Activated T-helper 2 cell treated with anti-CD3 and anti-CD28 coated beads, Interferon-gamma antibody, Interleukin-2, Interleukin-4, amounts not matched to agents 10 μg/mL and 5 μg/mL and 100 μg/mL, durations not matched to agents 14 hours and 24 hours and 36 hours (primary cell): ENCODE results near the gene NCLN. TPM values are rescaled to one million over a fixed set of nuclear protein-coding genes. Genes with fewer than 3 reads are reported as not detected.

Source experiments
- DNase-seq: peaks from one replicate; pipeline ENCODE4 v3.0.0; 2021; ENCODE audit warnings: low spot score
- H3K27ac Mint-ChIP-seq: one replicate; pipeline ENCODE4 v1.8.0; 2021; ENCODE audit warnings: mixed read lengths
- H3K27me3 Mint-ChIP-seq: one replicate; pipeline ENCODE4 v1.8.0; 2021; ENCODE audit warnings: low read depth, mixed read lengths
- H3K36me3 Mint-ChIP-seq: one replicate; pipeline ENCODE4 v1.8.0; 2021; ENCODE audit warnings: low read depth, mixed read lengths
- H3K4me1 Mint-ChIP-seq: one replicate; pipeline ENCODE4 v1.8.0; 2021; ENCODE audit warnings: low read depth, mixed read lengths
- H3K4me3 Mint-ChIP-seq: one replicate; pipeline ENCODE4 v1.8.0; 2021; ENCODE audit warnings: low read depth, mild to moderate bottlenecking, moderate library complexity, mixed read lengths
- H3K9me3 Mint-ChIP-seq: one replicate; pipeline ENCODE4 v1.8.0; 2021; ENCODE audit warnings: mixed read lengths
- intact Hi-C: fragments of 100-400 bp; cut with micrococcal nuclease; formaldehyde crosslinking; loops from one replicate; pipeline ENCODE4 v1.15.1; 2023
- total RNA-seq: library from RNA; stranded (reverse); gene quantifications from 2 replicates; pipeline ENCODE4 v1.2.3, GENCODE V29; 2022

NCLN gene
- total RNA-seq, 1 donor from 2014 or later: 86.3 TPM

DNA sequence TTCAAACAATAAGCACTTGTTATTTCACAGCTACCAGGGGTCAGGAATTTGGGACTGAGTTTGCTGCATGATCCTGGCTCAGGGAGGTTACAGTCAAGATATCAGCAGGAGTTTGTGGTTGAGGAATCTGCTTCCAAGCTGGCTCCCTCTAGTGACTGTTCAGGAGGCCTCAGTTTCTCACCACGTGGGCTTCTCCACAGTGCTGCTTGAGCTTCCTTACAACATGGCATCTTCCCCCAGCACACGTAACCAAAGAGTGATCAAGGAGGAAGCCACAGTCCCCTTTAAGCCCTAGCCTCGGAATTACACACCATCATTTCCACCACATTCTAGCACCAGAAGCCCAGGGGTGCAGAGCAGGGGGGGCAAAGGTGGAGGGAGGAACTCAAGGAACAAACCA is 67.5 kb downstream of the NCLN start:
- H3K4me1 Mint-ChIP-seq: no peaks in the 10 kb centered on the region
- no peak overlapping the region for H3K4me3 Mint-ChIP-seq
- no peaks in the 10 kb centered on the region for H3K27me3 Mint-ChIP-seq
- H3K27ac Mint-ChIP-seq: no peak overlapping the region
- intact Hi-C loops: no loop called here
- no peak for DNase-seq
- H3K9me3 Mint-ChIP-seq: peaks cover 4% of the 10 kb centered on the region
- H3K36me3 Mint-ChIP-seq: no peaks in the 10 kb centered on the region

DNA sequence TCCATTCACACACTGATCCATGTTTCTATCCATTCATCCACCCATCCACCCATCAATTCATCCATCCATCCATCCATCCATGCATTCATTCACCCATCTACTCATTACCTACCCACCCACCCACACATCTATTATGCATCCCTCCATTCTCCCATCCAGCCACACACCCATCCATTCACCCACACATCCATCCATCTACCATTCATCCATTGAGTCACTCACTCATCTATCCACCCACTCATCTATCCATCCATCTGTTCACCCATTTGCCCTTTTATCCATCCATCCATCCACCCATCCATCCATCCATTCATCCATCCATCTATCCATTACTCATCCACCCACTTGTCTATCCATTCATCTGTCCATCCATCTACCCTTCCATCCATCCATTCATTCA is 68.8 kb downstream of the NCLN start:
- H3K4me1 Mint-ChIP-seq: no peaks in the 10 kb centered on the region
- intact Hi-C loops: no loop called here
- H3K27ac Mint-ChIP-seq: no peak overlapping the region
- no peak overlapping the region for H3K4me3 Mint-ChIP-seq
- no peaks in the 10 kb centered on the region for H3K27me3 Mint-ChIP-seq
- DNase-seq: no peak
- H3K9me3 Mint-ChIP-seq: peaks cover 4% of the 10 kb centered on the region
- H3K36me3 Mint-ChIP-seq: no peaks in the 10 kb centered on the region

- DNase-seq: no peak
- no peaks in the 10 kb centered on the region for H3K4me1 Mint-ChIP-seq
- H3K36me3 Mint-ChIP-seq: no peaks in the 10 kb centered on the region
- H3K9me3 Mint-ChIP-seq: peaks cover 4% of the 10 kb centered on the region
- intact Hi-C loops: no loop called here
- H3K27ac Mint-ChIP-seq: no peak overlapping the region
- H3K27me3 Mint-ChIP-seq: no peaks in the 10 kb centered on the region
- no peak overlapping the region for H3K4me3 Mint-ChIP-seq
Observed at GRCh38 chr19:3257071-3257470, 71.3 kb downstream of the NCLN start.

Other genes starting within 250 kb of the NCLN start
- gene ZNF77, start 241.0 kb upstream of the NCLN start, total RNA-seq: 3.5 and 4.0 TPM in 2 replicates
- gene TLE6, start 208.4 kb upstream of the NCLN start, total RNA-seq: 1.4 and 1.5 TPM in 2 replicates
- gene TLE2, start 156.7 kb upstream of the NCLN start, total RNA-seq: 2.2 and 2.4 TPM in 2 replicates
- 428 and 432 TPM in 2 replicates for gene TLE5, start 123.4 kb upstream of the NCLN start, total RNA-seq
- 5.6 and 7.1 TPM in 2 replicates for gene GNA11, start 91.6 kb upstream of the NCLN start, total RNA-seq
- gene GNA15, start 49.9 kb upstream of the NCLN start, total RNA-seq: 174 and 176 TPM in 2 replicates
- 48.5 and 48.9 TPM in 2 replicates for gene S1PR4, start 7.2 kb upstream of the NCLN start, total RNA-seq
- gene CELF5, start 38.7 kb downstream of the NCLN start, total RNA-seq: 0.16 and 0.18 TPM in 2 replicates
- 16.5 and 17.3 TPM in 2 replicates for gene NFIC, start 180.7 kb downstream of the NCLN start, total RNA-seq